ENCODE results near the gene GGTLC1.

Gene GGTLC1

GRCh38 chr20:23955896-23956295 is 32.7 kb downstream of the GGTLC1 start:
- no peak for DNase-seq (ENCODE audit: low spot score)
- no peak overlapping the region for H3K27ac ChIP-seq
- no peak for TF ChIP-seq CTCF (conservative IDR thresholded peaks at IDR 0.05; ENCODE audit: low read depth)
- CTCF ChIA-PET: no interaction called here
- POLR2A ChIA-PET (ENCODE audit: low non-redundant PET): no interaction called here

- TF ChIP-seq CTCF (conservative IDR thresholded peaks at IDR 0.05; ENCODE audit: low read depth): no peak
- DNase-seq (ENCODE audit: low spot score): no peak
- H3K27ac ChIP-seq: no peak overlapping the region
- CTCF ChIA-PET: no interaction called here
- POLR2A ChIA-PET (ENCODE audit: low non-redundant PET): no interaction called here
Measured at GRCh38 chr20:23954008-23954745, 34.4 kb downstream of the GGTLC1 start.

GRCh38 chr20:23946206-23946605 is 42.4 kb downstream of the GGTLC1 start:
- POLR2A ChIA-PET (ENCODE audit: low non-redundant PET): no interaction called here

GRCh38 chr20:23943304-23943703 is 45.3 kb downstream of the GGTLC1 start:
- DNase-seq (ENCODE audit: low spot score): no peak
- ChIA-PET CTCF (no interaction called here), POLR2A (ENCODE audit: low non-redundant PET) (no interaction called here)
- no peak for TF ChIP-seq CTCF (conservative IDR thresholded peaks at IDR 0.05; ENCODE audit: low read depth)
- no peak overlapping the region for H3K27ac ChIP-seq

More at GRCh38 chr20:23946206-23946605, 42.4 kb downstream of the GGTLC1 start:
- TF ChIP-seq CTCF (conservative IDR thresholded peaks at IDR 0.05; ENCODE audit: low read depth): no peak
- DNase-seq (ENCODE audit: low spot score): no peak
- H3K27ac ChIP-seq: no peak overlapping the region
- CTCF ChIA-PET: no interaction called here

GRCh38 chr20:23939641-23940040 is 48.9 kb downstream of the GGTLC1 start:
- ChIA-PET CTCF (no interaction called here), POLR2A (ENCODE audit: low non-redundant PET) (no interaction called here)
- no peak for DNase-seq (ENCODE audit: low spot score)
- no peak overlapping the region for H3K27ac ChIP-seq
- no peak for TF ChIP-seq CTCF (conservative IDR thresholded peaks at IDR 0.05; ENCODE audit: low read depth)

GRCh38 chr20:23939063-23939462 is 49.5 kb downstream of the GGTLC1 start:
- POLR2A ChIA-PET (ENCODE audit: low non-redundant PET): no interaction called here
- no peak for DNase-seq (ENCODE audit: low spot score)
- no peak overlapping the region for H3K27ac ChIP-seq
- CTCF ChIA-PET: interaction anchor here (0.9 kb wide), 1 partner anchor 979 kb away, joined by 4 read pairs; no protein-coding TSS in a partner anchor
- TF ChIP-seq CTCF (conservative IDR thresholded peaks at IDR 0.05; ENCODE audit: low read depth): no peak
